ENCODE data around the gene ZNF777.

Gene ZNF777

DNA sequence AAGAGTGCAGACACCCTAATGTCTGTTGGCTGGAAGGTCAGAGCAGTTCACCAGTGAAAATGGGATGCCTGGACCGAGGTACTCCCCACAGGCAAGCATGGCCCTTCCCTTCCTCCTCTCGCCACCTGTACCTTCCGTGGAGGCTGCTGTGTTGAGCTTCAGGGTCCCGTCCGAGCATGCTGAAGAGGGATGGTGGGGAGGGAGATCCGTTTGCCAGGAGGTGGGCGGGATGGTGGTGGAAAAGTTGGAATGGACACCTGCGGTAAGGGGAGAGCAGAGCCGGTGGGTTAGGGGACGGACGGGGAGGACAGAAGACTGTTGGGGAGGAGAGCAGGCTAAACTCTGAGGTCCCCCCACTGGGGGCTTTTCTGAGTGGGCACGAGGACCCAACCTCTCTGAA is 15.9 kb upstream of the ZNF777 start:
- DNase-seq (ENCODE audit: low spot score): no peak
- no peak overlapping the region for H3K4me3 ChIP-seq
- no peak overlapping the region for H3K27ac ChIP-seq
- TF ChIP-seq, protein P1, sequence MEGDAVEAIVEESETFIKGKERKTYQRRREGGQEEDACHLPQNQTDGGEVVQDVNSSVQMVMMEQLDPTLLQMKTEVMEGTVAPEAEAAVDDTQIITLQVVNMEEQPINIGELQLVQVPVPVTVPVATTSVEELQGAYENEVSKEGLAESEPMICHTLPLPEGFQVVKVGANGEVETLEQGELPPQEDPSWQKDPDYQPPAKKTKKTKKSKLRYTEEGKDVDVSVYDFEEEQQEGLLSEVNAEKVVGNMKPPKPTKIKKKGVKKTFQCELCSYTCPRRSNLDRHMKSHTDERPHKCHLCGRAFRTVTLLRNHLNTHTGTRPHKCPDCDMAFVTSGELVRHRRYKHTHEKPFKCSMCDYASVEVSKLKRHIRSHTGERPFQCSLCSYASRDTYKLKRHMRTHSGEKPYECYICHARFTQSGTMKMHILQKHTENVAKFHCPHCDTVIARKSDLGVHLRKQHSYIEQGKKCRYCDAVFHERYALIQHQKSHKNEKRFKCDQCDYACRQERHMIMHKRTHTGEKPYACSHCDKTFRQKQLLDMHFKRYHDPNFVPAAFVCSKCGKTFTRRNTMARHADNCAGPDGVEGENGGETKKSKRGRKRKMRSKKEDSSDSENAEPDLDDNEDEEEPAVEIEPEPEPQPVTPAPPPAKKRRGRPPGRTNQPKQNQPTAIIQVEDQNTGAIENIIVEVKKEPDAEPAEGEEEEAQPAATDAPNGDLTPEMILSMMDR (IDR thresholded peaks at IDR 0.05): no peak

DNA sequence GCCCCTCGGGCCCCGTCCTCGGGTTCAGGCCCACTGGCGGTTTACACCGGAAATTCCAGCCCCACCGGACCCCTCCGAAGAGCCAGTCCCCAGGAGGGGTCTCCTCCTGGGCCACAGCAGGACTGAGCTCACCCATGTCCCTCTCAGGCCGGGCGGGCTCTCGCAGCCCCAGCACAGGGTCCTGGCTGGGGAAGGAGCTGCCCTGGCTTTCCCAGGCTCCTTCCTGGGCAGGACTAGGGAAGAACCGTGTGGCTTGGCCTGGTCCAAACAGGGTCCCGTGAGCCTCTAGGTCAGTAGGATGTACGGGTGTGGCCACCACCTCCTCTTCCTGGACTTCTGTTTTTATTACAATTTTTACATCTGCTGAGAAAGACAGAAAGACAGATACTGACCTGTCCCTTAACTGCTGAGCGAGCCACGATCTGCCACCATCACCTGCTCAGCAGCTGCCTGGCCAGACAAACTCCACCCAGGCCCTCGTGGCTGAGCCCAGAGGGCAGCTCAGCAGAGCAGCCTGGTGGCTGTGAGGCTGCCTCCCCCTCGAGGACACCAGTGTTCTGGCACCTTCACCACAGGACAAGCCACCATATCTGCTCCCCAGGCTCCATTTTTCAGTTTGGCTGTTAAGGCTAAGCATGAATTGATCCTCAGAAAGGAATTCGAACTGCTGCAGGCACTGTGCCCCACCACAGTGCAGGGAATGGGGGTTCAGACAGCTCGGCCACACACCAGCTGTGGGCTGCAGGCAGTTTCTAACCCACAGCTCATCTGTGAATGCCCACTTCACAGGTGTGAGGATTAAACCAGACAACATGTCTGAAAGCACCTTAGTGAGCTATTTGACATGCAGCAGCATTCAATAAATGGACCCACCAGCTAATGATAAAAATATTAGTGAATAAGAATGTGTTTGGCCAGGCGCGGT is 14.5 kb upstream of the ZNF777 start:
- H3K4me3 ChIP-seq: no peak overlapping the region
- H3K27ac ChIP-seq: no peak overlapping the region
- DNase-seq (ENCODE audit: low spot score): no peak
- TF ChIP-seq, protein P1 (IDR thresholded peaks at IDR 0.05): no peak

DNA sequence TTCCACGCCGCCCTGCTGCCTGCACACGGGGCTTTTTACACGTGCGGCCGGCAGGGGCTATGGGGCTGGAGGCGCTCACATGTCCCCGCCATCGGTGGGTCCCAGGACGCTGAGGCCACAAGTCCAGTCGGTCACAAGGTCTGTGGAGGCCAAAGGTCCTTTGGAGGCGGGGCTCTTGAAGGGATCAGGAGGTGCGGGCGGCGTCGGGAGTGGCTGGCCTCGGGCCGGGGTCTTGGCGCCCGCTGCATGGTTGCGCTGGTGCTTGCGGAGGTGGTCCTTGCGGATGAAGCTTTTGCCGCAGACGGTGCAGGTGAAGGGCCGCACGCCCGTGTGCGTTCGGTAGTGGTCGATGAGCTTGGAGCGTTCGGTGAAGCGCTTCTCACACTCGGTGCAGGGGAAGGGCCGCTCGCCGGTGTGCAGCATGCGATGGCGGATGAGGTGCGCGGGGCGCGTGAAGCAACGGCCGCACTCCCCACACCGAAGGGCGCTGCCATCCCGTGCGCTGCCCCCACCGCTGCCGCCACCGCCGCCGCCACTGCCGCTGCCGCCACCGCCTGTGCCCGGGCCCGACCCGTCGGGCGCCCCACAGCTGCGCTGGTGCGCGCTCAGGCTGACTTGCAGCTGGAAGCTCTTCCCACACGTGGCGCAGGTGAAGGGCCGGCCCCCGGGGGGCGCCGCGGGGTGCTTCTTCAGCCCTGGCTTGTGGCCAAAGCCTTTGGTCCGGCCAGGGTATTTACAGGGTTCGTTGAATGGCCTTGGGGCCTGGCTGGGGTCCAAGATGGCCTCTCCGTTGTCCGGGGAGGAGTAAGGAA is 13.7 kb upstream of the ZNF777 start:
- TF ChIP-seq, protein P1 (IDR thresholded peaks at IDR 0.05): no peak
- no peak overlapping the region for H3K27ac ChIP-seq
- H3K4me3 ChIP-seq: no peak overlapping the region
- no peak for DNase-seq (ENCODE audit: low spot score)

DNA sequence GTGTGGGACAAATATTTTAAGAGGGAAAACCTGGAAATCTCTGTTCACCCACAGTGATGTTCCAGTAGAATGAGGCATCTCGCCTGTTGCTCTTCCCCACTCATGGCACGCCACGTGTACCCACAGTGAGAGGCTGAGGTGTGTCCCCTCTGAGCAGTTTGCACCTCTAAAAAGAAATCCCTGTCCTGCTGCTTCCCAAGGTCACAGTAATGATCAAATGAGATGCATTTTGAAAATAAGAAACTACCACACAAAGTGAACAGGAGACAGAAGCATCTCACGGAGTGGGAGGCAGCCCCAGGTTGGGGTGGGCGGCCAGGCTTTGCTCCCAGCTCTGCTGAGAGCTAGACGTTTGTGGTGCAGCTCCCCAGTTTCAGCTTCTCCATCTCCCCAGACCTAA is 12.4 kb upstream of the ZNF777 start:
- TF ChIP-seq, protein P1 (IDR thresholded peaks at IDR 0.05): no peak
- no peak for DNase-seq (ENCODE audit: low spot score)
- Histone ChIP-seq H3K4me3 (no peak overlapping the region), H3K27ac (no peak overlapping the region)

DNA sequence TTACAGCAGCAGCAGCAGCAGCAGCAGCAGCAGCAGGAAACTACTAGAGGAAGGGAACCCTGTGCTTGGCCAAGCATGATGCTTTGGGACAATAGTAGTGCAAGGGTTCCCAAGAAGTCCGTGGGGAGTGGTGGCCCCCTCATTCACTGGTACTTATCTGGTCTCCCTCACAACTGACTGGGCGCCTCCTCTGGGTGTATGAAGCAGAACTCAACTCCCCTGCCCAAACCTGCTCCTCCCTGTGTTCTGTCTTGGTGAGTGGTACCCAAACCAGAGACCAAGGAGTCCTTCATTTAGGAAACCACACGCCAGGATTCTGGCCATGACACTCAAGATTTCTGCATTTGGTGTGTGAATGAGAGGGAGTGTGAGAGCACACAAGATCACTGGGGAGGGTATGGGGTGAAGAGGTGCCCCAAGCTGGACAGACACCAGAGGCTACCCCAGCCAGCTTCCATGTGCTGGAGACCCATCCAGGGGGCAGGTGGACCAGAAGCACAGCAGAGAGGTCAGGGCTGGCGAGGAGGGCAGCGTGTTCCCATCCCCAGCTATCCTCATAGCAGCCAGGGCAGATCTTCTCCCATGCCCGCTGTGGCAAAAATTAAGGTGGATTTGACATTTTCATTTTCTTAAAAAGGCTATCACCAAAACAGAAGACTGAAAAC is 10.6 kb upstream of the ZNF777 start:
- Histone ChIP-seq H3K4me3 (no peak overlapping the region), H3K27ac (no peak overlapping the region)
- TF ChIP-seq, protein P1 (IDR thresholded peaks at IDR 0.05): no peak
- DNase-seq (ENCODE audit: low spot score): no peak

DNA sequence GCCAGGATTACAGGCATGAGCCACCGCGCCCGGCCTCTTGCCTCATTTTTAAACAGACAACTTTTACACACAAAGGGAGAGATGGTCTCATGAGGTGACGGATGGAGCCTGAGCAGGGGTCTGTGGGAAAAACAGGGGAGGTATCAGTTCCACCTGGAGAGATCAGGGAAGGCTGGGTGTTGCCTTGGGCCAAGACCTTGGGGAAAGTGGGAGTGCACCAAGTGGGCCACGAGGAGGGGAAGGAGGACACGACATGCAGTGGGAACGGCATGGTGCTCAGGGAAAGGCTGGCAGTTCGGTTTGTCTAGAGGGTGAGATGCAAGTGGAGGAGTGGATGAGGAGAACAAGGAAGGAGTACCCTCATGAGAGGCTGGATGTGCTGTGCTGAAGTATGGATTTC is 8.9 kb upstream of the ZNF777 start:
- Histone ChIP-seq H3K27ac (no peak overlapping the region), H3K4me3 (no peak overlapping the region)
- TF ChIP-seq, protein P1 (IDR thresholded peaks at IDR 0.05): no peak
- no peak for DNase-seq (ENCODE audit: low spot score)

All from coronary artery (tissue), 2 donors.